Vagina (tissue), 2 donors: ENCODE measurements around the gene IGSF9.
A peak's percentile ranks its signal among the peaks of the same experiment; 100 is the strongest.

Source experiments
- CTCF ChIP-seq, 3 experiments: fragments of 450-650 bp in 2 of 3; fragments of 200-600 bp in 1 of 3; sonication (generic) in 1 of 3; IDR thresholded peaks; one replicate each; pipeline ENCODE4 v1.5.1; 2017 to 2019; ENCODE audit warnings: antibody characterized with exemption in 3 of 3, mild to moderate bottlenecking in 2 of 3, moderate library complexity in 2 of 3
- POLR2A ChIP-seq, 2 donors: fragments of 450-650 bp; IDR thresholded peaks; one replicate each; pipeline ENCODE4 v1.6.1; 2017; ENCODE audit warnings: antibody characterized with exemption in 2 of 2, mild to moderate bottlenecking in 2 of 2, moderate library complexity in 2 of 2
- POLR2AphosphoS5 ChIP-seq, 2 donors: sonication (generic); formaldehyde crosslinking; IDR thresholded peaks; one replicate each; pipeline ENCODE4 v1.9.0; 2017; ENCODE audit warnings: antibody characterized with exemption in 2 of 2, mild to moderate bottlenecking in 2 of 2, low read depth in 1 of 2; ENCODE audit not compliant: insufficient read depth in 1 of 2

GRCh38 chr1:159936273-159936904 is 9.0 kb downstream of the IGSF9 start:
- TF ChIP-seq POLR2AphosphoS5 (IDR thresholded peaks at IDR 0.05; ENCODE audit: insufficient read depth in 1 of 2, low read depth in 1 of 2) (peak in 1 of 2 donors; percentile 24), CTCF (IDR thresholded peaks at IDR 0.05) (peak; percentile 87 to 96 (median 92)), POLR2A (IDR thresholded peaks at IDR 0.05) (no peak)
